Right lobe of liver (tissue), 4 donors: ENCODE results near the gene LHX1.

Source experiments
- POLR2A ChIP-seq: fragments of 450-650 bp; IDR thresholded peaks from one replicate; pipeline ENCODE4 v1.6.1; 2017; ENCODE audit warnings: antibody characterized with exemption, mild to moderate bottlenecking
- TF ChIP-seq, protein P1 (sequence below), 4 donors: fragments of 200-600 bp in 3 of 4; fragments of 450-650 bp in 1 of 4; IDR thresholded peaks; one replicate each; pipeline versions ENCODE4 v1.5.1 to v1.8.0; 2016 to 2022; ENCODE audit warnings: antibody characterized with exemption in 4 of 4, mild to moderate bottlenecking in 2 of 4
- donor health status: DM: no; HTN: no; CAD: no.
- donor health status: DM: no; HTN: no; CAD: no.
- donor health status: DM: no; HTN: yes; CAD: no.

DNA sequence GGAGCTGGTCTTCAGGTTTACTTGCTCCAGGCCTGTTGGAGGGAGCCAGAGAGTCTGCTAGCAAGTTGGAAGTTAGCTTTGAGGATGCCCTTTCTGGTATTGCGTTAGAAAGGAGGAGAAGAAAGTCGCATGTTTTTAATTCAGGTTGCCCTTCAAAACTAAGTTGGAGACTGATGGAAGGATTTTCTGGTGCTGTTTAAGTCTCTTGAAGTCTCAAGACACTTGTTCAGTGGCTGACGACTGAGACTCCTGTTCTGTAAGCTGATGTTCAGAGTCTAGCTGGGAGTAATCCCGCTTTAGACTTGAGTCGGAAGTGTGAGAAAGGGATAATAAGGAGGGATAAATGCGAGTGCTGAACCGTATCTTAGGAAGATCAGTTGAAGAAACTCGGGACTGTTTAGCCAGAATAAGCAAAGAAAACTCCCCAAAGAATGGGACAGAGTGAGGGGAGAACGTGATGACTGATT lies 12.2 kb downstream of the LHX1 start:
- TF ChIP-seq, protein P1, sequence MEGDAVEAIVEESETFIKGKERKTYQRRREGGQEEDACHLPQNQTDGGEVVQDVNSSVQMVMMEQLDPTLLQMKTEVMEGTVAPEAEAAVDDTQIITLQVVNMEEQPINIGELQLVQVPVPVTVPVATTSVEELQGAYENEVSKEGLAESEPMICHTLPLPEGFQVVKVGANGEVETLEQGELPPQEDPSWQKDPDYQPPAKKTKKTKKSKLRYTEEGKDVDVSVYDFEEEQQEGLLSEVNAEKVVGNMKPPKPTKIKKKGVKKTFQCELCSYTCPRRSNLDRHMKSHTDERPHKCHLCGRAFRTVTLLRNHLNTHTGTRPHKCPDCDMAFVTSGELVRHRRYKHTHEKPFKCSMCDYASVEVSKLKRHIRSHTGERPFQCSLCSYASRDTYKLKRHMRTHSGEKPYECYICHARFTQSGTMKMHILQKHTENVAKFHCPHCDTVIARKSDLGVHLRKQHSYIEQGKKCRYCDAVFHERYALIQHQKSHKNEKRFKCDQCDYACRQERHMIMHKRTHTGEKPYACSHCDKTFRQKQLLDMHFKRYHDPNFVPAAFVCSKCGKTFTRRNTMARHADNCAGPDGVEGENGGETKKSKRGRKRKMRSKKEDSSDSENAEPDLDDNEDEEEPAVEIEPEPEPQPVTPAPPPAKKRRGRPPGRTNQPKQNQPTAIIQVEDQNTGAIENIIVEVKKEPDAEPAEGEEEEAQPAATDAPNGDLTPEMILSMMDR (IDR thresholded peaks at IDR 0.05): no peak
- no peak for TF ChIP-seq POLR2A
